Posterior vena cava (tissue), 2 donors: ENCODE results near the gene CROCC2. TPM values are rescaled to one million over a fixed set of nuclear protein-coding genes. Genes with fewer than 3 reads are reported as not detected.

Experiments
- DNase-seq: peaks from one replicate; pipeline ENCODE4 v3.0.0-alpha.2; 2020; ENCODE audit warnings: low spot score
- intact Hi-C, 2 donors: fragments of 100-400 bp; cut with DNase I; formaldehyde crosslinking; loops; one replicate each; pipeline versions ENCODE4 v1.14.1 to v1.14.2; 2022 to 2023
- total RNA-seq, 2 donors: library from RNA; stranded (reverse); fragmentation: NEBNext Ultra II Directional; extraction: Animal tissue kit (Norgen Biotek cat#: 25700); gene quantifications; one replicate each; pipeline ENCODE4 v1.2.1, GENCODE V29; 2021
- donor health status: DM: yes; HTN: yes; CAD: no.
- donor health status: DM: yes; HTN: yes; CAD: no.

CROCC2 gene
- total RNA-seq, 2 donors from 2014 or later = 0.09 TPM; not detected in 1

- DNase-seq = peak; percentile 72
- intact Hi-C loops = loop anchor here in 1 of 2 donors (5.0 kb wide), 1 partner anchor 85 kb away; no protein-coding TSS in a partner anchor
Measured at GRCh38 chr2:240917684-240918257, 11.6 kb downstream of the CROCC2 start.

DNA sequence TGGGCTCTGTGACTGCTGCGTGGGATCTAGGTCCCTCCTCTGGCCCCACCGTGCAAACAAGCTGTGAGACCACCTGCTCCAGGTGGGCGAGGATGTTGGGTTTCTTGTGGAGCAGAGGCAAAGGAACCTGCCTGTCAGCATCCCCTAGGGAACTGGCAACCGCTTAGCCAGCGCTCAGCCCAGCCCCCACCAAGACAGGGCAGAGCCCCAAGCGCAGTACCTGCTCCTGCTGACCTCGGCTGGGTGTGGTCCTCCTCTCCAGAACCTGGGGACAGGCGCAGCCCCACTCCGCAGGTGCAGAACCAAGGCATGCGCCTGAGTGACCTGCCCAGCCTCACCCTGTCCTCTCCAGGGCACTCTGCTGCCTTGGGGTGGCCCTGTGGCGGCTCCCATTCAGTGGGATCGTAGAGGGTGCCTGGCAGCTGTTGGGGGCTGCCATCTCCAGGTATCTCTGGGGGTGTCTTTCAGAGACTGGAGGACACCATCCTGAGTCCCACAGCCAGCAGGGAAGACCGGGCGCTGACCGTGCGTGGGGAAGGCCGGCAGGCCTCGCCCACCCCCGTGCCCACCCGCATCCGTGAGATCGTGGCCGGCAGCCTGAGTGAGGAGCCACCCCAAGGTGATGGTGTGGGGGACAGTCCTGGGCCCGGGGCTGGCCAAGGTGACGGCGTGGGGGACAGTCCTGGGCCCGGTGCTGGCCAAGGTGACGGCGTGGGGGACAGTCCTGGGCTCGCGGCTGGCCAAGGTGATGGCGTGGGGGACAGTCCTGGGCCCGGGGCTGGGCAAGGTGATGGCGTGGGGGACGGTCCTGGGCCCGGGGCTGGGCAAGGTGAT is 12.3 kb downstream of the CROCC2 start:
- intact Hi-C loops = loop anchor here in 1 of 2 donors (5.0 kb wide), 1 partner anchor 84 kb away; no protein-coding TSS in a partner anchor
- DNase-seq = peak; percentile 76

GRCh38 chr2:240919161-240919781 is 13.1 kb downstream of the CROCC2 start:
- intact Hi-C loops = loop anchor here in 1 of 2 donors (5.0 kb wide), 1 partner anchor 83 kb away; no protein-coding TSS in a partner anchor
- DNase-seq = peak; percentile 81

GRCh38 chr2:240919786-240920782 is 13.9 kb downstream of the CROCC2 start:
- intact Hi-C loops = loop anchor here in 1 of 2 donors (5.0 kb wide), 1 partner anchor 82 kb away; no protein-coding TSS in a partner anchor
- DNase-seq = peak; percentile 70

DNA sequence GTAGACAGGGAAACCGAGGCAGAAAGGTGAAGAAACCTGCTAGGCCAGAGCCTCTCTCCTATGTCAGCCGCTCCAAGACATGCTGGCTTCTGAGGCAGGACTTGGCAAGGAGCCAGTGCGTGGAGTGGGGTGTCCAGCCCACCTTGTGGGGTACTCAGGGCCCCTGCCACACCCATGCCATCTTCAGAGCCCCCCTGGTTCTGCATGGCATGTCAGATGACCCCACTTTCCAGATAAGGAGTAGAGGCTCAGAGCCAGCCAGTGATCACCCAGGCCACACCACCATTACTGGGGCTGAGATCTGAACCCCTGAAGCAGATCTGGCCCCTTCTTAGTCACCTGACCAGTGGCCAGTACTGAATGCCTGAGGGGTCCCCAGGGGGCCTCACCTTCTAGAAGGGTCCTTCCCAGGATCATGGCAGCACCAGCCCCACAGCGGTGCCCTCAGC is 14.7 kb downstream of the CROCC2 start:
- intact Hi-C loops = no loop called here
- DNase-seq = peak; percentile 66

GRCh38 chr2:240921311-240921994 is 15.3 kb downstream of the CROCC2 start:
- DNase-seq = peak; percentile 95
- intact Hi-C loops = no loop called here

DNA sequence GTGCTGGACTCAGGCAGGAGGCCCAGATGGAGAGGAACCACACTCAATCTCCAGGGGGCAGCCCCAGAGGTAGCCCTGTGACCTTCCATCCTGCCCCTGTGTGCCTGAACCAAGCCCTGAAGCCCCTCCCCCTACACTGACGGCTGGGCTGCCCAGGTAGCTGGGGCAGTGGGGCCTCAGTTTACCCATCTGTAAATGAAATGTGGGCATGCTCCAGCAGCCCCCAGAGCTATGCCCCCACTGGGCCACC is 15.8 kb downstream of the CROCC2 start:
- intact Hi-C loops = no loop called here
- no peak for DNase-seq

GRCh38 chr2:240922245-240922981 is 16.3 kb downstream of the CROCC2 start:
- intact Hi-C loops = no loop called here
- peak; percentile 71 for DNase-seq

DNA sequence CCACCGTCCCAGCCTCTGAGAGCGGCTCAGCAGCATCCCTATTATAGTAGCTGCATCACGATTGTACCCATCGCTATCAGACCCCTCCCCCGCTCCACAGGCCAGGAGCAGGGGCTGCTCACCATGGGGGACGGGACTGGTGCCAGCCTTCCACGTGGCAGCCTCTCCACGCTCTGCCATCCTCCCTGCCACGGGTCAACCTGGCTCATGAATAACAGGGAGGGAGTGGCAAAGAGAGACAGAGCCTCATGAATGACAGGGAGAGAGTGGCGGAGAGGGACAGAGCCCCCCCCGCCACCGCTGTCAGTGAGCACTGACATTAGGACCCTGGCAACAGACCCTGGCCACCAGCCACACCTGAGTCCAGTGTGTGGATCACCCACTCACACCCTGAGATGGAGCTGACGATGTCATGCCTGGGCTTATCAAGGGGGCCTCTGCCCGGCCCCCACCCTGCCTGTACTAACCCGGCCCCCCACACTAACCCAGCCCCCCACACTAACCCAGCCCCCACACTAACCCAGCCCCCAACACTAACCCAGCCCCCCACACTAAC is 16.9 kb downstream of the CROCC2 start:
- intact Hi-C loops = no loop called here

DNA sequence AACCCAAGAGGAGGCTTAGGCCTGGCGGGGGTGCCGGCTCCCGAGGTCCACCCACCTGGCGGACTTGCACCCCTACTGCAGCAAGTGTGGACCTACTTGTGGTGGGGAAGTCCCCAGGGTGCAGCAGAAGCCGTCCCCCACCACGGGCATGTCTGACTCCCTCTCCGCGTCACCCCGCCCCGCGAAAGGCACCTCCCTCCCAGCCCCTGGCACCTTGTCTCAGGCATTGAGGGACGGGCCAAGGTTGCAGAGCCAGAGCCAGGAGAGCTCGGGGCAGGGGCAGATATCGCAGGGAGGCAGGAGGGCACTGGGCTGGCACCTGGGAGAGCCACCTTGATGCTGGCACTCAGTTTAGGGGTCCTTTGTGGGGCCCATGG is 19.0 kb downstream of the CROCC2 start:
- DNase-seq = peak; percentile 71
- intact Hi-C loops = no loop called here

More for the DNA sequence above, 16.9 kb downstream of the CROCC2 start:
- DNase-seq = peak; percentile 73

GRCh38 chr2:240925568-240926515 is 19.7 kb downstream of the CROCC2 start:
- intact Hi-C loops = no loop called here
- peak; percentile 76 for DNase-seq

DNA sequence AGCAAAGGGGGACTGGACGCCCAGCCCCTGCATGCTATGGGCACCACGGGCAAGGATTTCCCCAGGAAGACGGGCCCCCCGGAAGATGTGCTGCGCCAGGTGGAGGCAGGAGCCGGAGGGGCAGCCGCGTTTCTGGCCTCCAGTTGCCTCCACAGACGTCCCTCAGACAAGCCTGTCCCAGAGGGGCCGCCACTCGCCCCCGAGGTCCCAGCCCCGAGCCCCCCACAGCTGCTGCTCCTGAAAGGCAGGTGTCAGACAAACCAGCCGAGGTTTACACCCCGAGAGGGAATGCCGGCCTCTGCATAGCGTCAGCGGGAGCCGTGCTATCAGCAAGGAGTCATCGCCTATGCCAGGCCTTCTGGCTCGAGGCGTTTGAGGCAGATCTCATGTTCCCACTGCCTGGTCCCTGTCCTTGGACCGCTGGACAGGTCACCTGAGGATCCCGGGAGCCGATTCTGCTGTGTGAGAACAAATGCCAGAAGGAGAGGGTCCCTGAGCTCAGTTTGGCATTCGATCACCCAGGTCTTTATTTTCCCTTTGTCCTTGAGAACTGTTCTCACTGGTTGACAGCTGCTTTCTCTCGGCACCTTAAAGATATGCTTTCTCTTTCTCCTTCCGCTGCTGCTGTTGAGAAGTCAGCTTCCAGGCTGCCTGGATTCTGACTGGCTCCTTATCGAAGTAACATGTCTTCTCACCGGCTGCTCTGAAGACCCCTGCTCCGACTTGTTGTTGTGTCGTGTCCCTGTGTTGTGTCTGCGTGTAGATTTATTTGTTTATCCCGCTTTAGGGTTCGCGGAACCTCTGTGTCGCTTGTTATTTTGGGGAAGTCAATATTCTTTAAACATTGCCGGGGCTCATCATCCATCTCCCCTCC is 20.6 kb downstream of the CROCC2 start:
- intact Hi-C loops = no loop called here

DNA sequence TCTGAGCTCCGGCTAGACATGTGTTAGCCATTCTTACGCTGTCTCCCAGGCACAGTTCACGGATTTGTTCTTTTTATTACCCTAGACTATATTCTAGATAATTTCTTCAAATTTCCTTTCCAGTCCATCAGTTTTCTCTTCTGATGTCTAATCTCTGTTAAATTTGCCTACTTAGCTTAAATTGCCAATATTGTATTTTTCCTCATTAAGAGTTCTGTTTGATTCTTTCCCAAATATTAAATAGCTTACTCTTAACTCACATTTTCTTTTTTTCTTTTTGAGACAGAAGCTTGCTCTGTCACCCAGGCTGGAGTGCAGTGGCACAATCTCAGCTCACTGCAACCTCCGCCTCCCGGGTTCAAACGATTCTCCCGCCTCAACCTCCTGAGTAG is 21.2 kb downstream of the CROCC2 start:
- intact Hi-C loops = no loop called here
- no peak for DNase-seq

More for the DNA sequence above, 20.6 kb downstream of the CROCC2 start:
- peak; percentile 83 for DNase-seq

DNA sequence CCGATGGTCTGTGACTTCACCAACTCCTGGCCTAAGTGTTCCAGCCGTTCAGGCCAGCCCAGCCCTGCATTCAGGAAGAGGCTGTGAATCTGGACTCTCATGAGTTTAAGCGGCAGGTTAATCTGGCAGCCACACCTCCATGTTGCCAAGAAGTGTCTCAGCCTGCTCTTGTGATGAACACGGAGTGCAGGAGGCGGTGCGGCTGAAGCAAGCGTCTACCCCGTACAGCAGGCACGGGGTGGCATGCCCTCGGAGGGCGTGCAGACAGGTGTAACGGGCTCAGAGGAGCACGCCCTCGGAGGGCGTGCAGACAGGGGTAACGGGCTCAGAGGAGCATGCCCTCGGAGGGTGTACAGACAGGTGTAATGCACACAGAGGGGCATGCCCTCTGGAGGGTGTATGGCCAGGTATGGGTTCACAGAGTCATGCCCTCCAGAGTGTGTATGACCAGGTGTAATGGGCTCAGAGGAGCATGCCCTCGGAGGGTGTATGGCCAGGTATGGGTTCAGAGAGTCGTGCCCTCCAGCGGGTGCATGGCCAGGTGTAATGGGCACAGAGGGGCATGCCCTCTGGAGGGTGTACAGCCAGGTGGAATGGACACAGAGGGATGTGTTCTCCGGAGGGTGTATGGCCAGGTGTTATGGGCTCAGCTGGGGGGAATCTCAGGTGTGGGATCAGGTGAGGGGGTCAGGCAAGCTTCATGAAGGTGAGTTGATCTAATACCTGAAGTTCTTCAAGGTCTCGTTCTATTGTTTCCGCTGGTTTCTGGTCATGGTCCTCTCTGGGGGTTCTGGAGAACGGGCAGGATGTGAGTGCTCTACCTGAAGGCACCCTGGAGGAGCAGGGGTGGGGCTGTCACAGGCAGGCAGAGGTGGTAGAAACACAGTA is 22.6 kb downstream of the CROCC2 start:
- DNase-seq = peak; percentile 62
- intact Hi-C loops = no loop called here
